ENCODE results near the gene TRUB1.

DNA sequence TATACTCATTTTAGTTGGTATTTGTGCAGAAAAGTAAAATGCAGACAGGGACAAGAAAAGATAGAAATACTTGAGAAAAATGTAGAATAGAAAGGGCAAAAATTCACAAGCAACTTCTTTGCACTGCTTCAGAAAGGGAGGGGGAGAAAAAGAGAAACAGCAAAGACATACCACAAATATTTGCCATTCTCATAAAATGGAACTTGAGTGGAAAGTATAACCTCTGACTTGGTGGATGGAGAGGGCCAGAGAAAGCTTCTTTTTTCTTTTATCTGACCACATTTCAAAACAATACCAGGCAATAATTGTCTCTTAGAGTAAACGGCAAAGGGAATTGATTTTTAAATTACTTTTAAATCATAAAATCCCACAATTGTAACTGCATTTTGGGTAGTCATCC, 35.8 kb upstream of the TRUB1 start:
- TF ChIP-seq, protein P1, sequence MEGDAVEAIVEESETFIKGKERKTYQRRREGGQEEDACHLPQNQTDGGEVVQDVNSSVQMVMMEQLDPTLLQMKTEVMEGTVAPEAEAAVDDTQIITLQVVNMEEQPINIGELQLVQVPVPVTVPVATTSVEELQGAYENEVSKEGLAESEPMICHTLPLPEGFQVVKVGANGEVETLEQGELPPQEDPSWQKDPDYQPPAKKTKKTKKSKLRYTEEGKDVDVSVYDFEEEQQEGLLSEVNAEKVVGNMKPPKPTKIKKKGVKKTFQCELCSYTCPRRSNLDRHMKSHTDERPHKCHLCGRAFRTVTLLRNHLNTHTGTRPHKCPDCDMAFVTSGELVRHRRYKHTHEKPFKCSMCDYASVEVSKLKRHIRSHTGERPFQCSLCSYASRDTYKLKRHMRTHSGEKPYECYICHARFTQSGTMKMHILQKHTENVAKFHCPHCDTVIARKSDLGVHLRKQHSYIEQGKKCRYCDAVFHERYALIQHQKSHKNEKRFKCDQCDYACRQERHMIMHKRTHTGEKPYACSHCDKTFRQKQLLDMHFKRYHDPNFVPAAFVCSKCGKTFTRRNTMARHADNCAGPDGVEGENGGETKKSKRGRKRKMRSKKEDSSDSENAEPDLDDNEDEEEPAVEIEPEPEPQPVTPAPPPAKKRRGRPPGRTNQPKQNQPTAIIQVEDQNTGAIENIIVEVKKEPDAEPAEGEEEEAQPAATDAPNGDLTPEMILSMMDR (conservative IDR thresholded peaks at IDR 0.05; ENCODE audit: low read depth, low read length) = no peak
- no peak for TF ChIP-seq EZH2 (IDR thresholded peaks at IDR 0.05; ENCODE audit: borderline replicate concordance, low read depth, low read length, poor library complexity, severe bottlenecking)

Data from A673 (cell line).